Measurements from ENCODE around the gene ELF3.

Gene ELF3

GRCh38 chr1:201984446-201984845 is 25.9 kb upstream of the ELF3 start:
- Histone ChIP-seq H3K4me1 (ENCODE audit: control insufficient read depth, insufficient read depth, low read length, poor library complexity, severe bottlenecking) (peaks cover 5% of the 10 kb centered on the region), H3K36me3 (ENCODE audit: control insufficient read depth, insufficient read depth, low read length) (peaks cover 1% of the 10 kb centered on the region), H3K9me3 (ENCODE audit: control insufficient read depth, low read length) (no peaks in the 10 kb centered on the region), H3K4me3 (ENCODE audit: insufficient read depth, low read depth, low read length, poor library complexity, severe bottlenecking) (no peak overlapping the region), H3K27me3 (replicated peaks; ENCODE audit: control insufficient read depth, insufficient read depth, low read length, poor library complexity, severe bottlenecking) (no peaks in the 10 kb centered on the region), H3K27ac (ENCODE audit: insufficient read depth, low read length, poor library complexity, severe bottlenecking) (no peak overlapping the region)
- DNase-seq, result no peak

GRCh38 chr1:201985355-201985754 is 25.0 kb upstream of the ELF3 start:
- H3K4me1 ChIP-seq (ENCODE audit: control insufficient read depth, insufficient read depth, low read length, poor library complexity, severe bottlenecking), result peaks cover 5% of the 10 kb centered on the region
- no peak overlapping the region for H3K27ac ChIP-seq (ENCODE audit: insufficient read depth, low read length, poor library complexity, severe bottlenecking)
- H3K36me3 ChIP-seq (ENCODE audit: control insufficient read depth, insufficient read depth, low read length), result peaks cover 8% of the 10 kb centered on the region
- no peaks in the 10 kb centered on the region for H3K9me3 ChIP-seq (ENCODE audit: control insufficient read depth, low read length)
- H3K4me3 ChIP-seq (ENCODE audit: insufficient read depth, low read depth, low read length, poor library complexity, severe bottlenecking), result no peak overlapping the region
- DNase-seq, result no peak
- no peaks in the 10 kb centered on the region for H3K27me3 ChIP-seq (replicated peaks; ENCODE audit: control insufficient read depth, insufficient read depth, low read length, poor library complexity, severe bottlenecking)

GRCh38 chr1:201988601-201989000 is 21.8 kb upstream of the ELF3 start:
- Histone ChIP-seq H3K4me3 (ENCODE audit: insufficient read depth, low read depth, low read length, poor library complexity, severe bottlenecking) (no peak overlapping the region), H3K27ac (ENCODE audit: insufficient read depth, low read length, poor library complexity, severe bottlenecking) (no peak overlapping the region), H3K4me1 (ENCODE audit: control insufficient read depth, insufficient read depth, low read length, poor library complexity, severe bottlenecking) (no peaks in the 10 kb centered on the region), H3K9me3 (ENCODE audit: control insufficient read depth, low read length) (no peaks in the 10 kb centered on the region), H3K27me3 (replicated peaks; ENCODE audit: control insufficient read depth, insufficient read depth, low read length, poor library complexity, severe bottlenecking) (no peaks in the 10 kb centered on the region), H3K36me3 (ENCODE audit: control insufficient read depth, insufficient read depth, low read length) (peaks cover 25% of the 10 kb centered on the region)
- no peak for DNase-seq

- Histone ChIP-seq H3K4me3 (ENCODE audit: insufficient read depth, low read depth, low read length, poor library complexity, severe bottlenecking) (no peak overlapping the region), H3K36me3 (ENCODE audit: control insufficient read depth, insufficient read depth, low read length) (peaks cover 25% of the 10 kb centered on the region), H3K9me3 (ENCODE audit: control insufficient read depth, low read length) (no peaks in the 10 kb centered on the region), H3K27me3 (replicated peaks; ENCODE audit: control insufficient read depth, insufficient read depth, low read length, poor library complexity, severe bottlenecking) (no peaks in the 10 kb centered on the region), H3K4me1 (ENCODE audit: control insufficient read depth, insufficient read depth, low read length, poor library complexity, severe bottlenecking) (no peaks in the 10 kb centered on the region), H3K27ac (ENCODE audit: insufficient read depth, low read length, poor library complexity, severe bottlenecking) (no peak overlapping the region)
- DNase-seq, result no peak
Observed at GRCh38 chr1:201989354-201990128, 20.8 kb upstream of the ELF3 start.

- H3K27ac ChIP-seq (ENCODE audit: insufficient read depth, low read length, poor library complexity, severe bottlenecking), result no peak overlapping the region
- DNase-seq, result no peak
- H3K36me3 ChIP-seq (ENCODE audit: control insufficient read depth, insufficient read depth, low read length), result peaks cover 25% of the 10 kb centered on the region
- no peaks in the 10 kb centered on the region for H3K27me3 ChIP-seq (replicated peaks; ENCODE audit: control insufficient read depth, insufficient read depth, low read length, poor library complexity, severe bottlenecking)
- H3K4me3 ChIP-seq (ENCODE audit: insufficient read depth, low read depth, low read length, poor library complexity, severe bottlenecking), result no peak overlapping the region
- H3K4me1 ChIP-seq (ENCODE audit: control insufficient read depth, insufficient read depth, low read length, poor library complexity, severe bottlenecking), result no peaks in the 10 kb centered on the region
- H3K9me3 ChIP-seq (ENCODE audit: control insufficient read depth, low read length), result no peaks in the 10 kb centered on the region
Observed at GRCh38 chr1:201990427-201990826, 20.0 kb upstream of the ELF3 start.

GRCh38 chr1:201999625-202000238 is 10.7 kb upstream of the ELF3 start:
- Histone ChIP-seq H3K27me3 (replicated peaks; ENCODE audit: control insufficient read depth, insufficient read depth, low read length, poor library complexity, severe bottlenecking) (no peaks in the 10 kb centered on the region), H3K4me3 (ENCODE audit: insufficient read depth, low read depth, low read length, poor library complexity, severe bottlenecking) (no peak overlapping the region), H3K4me1 (ENCODE audit: control insufficient read depth, insufficient read depth, low read length, poor library complexity, severe bottlenecking) (no peaks in the 10 kb centered on the region), H3K27ac (ENCODE audit: insufficient read depth, low read length, poor library complexity, severe bottlenecking) (no peak overlapping the region), H3K9me3 (ENCODE audit: control insufficient read depth, low read length) (no peaks in the 10 kb centered on the region), H3K36me3 (ENCODE audit: control insufficient read depth, insufficient read depth, low read length) (peaks cover 46% of the 10 kb centered on the region)
- DNase-seq, result no peak

GRCh38 chr1:202002507-202002906 is 7.9 kb upstream of the ELF3 start:
- Histone ChIP-seq H3K4me1 (ENCODE audit: control insufficient read depth, insufficient read depth, low read length, poor library complexity, severe bottlenecking) (no peaks in the 10 kb centered on the region), H3K27me3 (replicated peaks; ENCODE audit: control insufficient read depth, insufficient read depth, low read length, poor library complexity, severe bottlenecking) (no peaks in the 10 kb centered on the region), H3K9me3 (ENCODE audit: control insufficient read depth, low read length) (no peaks in the 10 kb centered on the region), H3K4me3 (ENCODE audit: insufficient read depth, low read depth, low read length, poor library complexity, severe bottlenecking) (no peak overlapping the region), H3K36me3 (ENCODE audit: control insufficient read depth, insufficient read depth, low read length) (peaks cover 43% of the 10 kb centered on the region), H3K27ac (ENCODE audit: insufficient read depth, low read length, poor library complexity, severe bottlenecking) (no peak overlapping the region)
- no peak for DNase-seq

- H3K36me3 ChIP-seq (ENCODE audit: control insufficient read depth, insufficient read depth, low read length), result peaks cover 43% of the 10 kb centered on the region
Observed at GRCh38 chr1:202004711-202005110, 5.7 kb upstream of the ELF3 start.

GRCh38 chr1:202005958-202006357 is 4.4 kb upstream of the ELF3 start:
- no peaks in the 10 kb centered on the region for H3K9me3 ChIP-seq (ENCODE audit: control insufficient read depth, low read length)
- no peak overlapping the region for H3K27ac ChIP-seq (ENCODE audit: insufficient read depth, low read length, poor library complexity, severe bottlenecking)
- no peak for DNase-seq
- no peak overlapping the region for H3K4me3 ChIP-seq (ENCODE audit: insufficient read depth, low read depth, low read length, poor library complexity, severe bottlenecking)
- H3K27me3 ChIP-seq (replicated peaks; ENCODE audit: control insufficient read depth, insufficient read depth, low read length, poor library complexity, severe bottlenecking), result no peaks in the 10 kb centered on the region
- H3K4me1 ChIP-seq (ENCODE audit: control insufficient read depth, insufficient read depth, low read length, poor library complexity, severe bottlenecking), result no peaks in the 10 kb centered on the region
- peaks cover 42% of the 10 kb centered on the region for H3K36me3 ChIP-seq (ENCODE audit: control insufficient read depth, insufficient read depth, low read length)

More at GRCh38 chr1:202004711-202005110, 5.7 kb upstream of the ELF3 start:
- Histone ChIP-seq H3K4me3 (ENCODE audit: insufficient read depth, low read depth, low read length, poor library complexity, severe bottlenecking) (no peak overlapping the region), H3K27ac (ENCODE audit: insufficient read depth, low read length, poor library complexity, severe bottlenecking) (no peak overlapping the region), H3K9me3 (ENCODE audit: control insufficient read depth, low read length) (no peaks in the 10 kb centered on the region), H3K4me1 (ENCODE audit: control insufficient read depth, insufficient read depth, low read length, poor library complexity, severe bottlenecking) (no peaks in the 10 kb centered on the region), H3K27me3 (replicated peaks; ENCODE audit: control insufficient read depth, insufficient read depth, low read length, poor library complexity, severe bottlenecking) (no peaks in the 10 kb centered on the region)
- no peak for DNase-seq

- no peak for DNase-seq
- no peaks in the 10 kb centered on the region for H3K4me1 ChIP-seq (ENCODE audit: control insufficient read depth, insufficient read depth, low read length, poor library complexity, severe bottlenecking)
- H3K4me3 ChIP-seq (ENCODE audit: insufficient read depth, low read depth, low read length, poor library complexity, severe bottlenecking), result no peak overlapping the region
- peaks cover 32% of the 10 kb centered on the region for H3K36me3 ChIP-seq (ENCODE audit: control insufficient read depth, insufficient read depth, low read length)
- no peaks in the 10 kb centered on the region for H3K27me3 ChIP-seq (replicated peaks; ENCODE audit: control insufficient read depth, insufficient read depth, low read length, poor library complexity, severe bottlenecking)
- H3K9me3 ChIP-seq (ENCODE audit: control insufficient read depth, low read length), result no peaks in the 10 kb centered on the region
- H3K27ac ChIP-seq (ENCODE audit: insufficient read depth, low read length, poor library complexity, severe bottlenecking), result no peak overlapping the region
Observed at GRCh38 chr1:202007304-202007703, 3.1 kb upstream of the ELF3 start.
